ENCODE measurements around the gene GIGYF2.
"Not testable (repeated sequence)": the region's sequence is repeated elsewhere in the genome, so short reads cannot be mapped to it uniquely, and the experiment has no call there.

Gene GIGYF2

DNA sequence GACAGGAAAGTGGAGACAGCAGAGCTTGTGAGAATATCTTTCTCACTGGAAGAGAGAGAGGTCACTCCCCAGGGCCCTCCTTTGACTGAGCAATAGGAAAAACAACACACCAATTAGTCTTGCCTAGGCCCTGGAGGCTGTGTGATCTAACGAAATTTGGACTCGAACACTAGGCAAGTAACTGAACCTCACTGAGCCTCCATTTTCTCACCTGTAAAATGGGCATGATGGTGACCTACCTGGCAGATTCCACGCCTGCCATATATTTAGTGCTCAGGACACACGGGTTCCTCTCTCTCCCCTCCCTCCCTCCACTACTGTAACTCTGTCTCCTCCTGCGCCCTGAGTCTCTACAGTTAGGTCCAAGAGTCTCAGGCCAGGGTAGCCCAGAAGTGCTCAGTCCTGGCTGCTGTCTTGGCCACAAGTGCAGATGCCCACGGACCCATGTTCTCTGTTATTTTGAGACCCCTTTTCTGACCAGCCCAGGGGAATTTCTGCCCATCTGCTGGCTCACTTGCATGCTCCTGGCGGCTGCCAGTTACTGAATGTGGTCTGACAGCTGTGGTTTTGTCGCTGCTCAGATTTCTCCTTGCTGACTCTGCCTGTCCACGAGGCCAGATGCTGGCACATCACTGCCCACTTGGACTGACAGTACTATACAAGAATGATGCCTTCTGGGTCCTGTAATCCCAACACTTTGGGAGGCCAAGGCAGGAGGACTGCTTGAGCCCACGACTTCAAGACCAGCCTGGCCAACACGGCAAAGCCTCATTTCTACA, 9.6 kb upstream of the GIGYF2 start:
- H3K9me3 ChIP-seq (ENCODE audit: control insufficient read depth, insufficient read depth, low read length), result no peaks in the 10 kb centered on the region
- H3K36me3 ChIP-seq (ENCODE audit: control insufficient read depth, insufficient read depth, low read length), result no peaks in the 10 kb centered on the region
- H3K27ac ChIP-seq (ENCODE audit: low read length), result no peak overlapping the region
- DNase-seq (ENCODE audit: low read depth, low spot score), result no peak
- H3K4me3 ChIP-seq (ENCODE audit: low read length), result no peak overlapping the region
- H3K4me1 ChIP-seq (ENCODE audit: control insufficient read depth, insufficient read depth, low read length), result no peaks in the 10 kb centered on the region
- H3K27me3 ChIP-seq (ENCODE audit: control insufficient read depth, insufficient read depth, low read length), result no peaks in the 10 kb centered on the region
- no CpG with 5 or more reads among the region's 11 CpGs for WGBS (ENCODE audit: insufficient coverage, insufficient read length)

DNA sequence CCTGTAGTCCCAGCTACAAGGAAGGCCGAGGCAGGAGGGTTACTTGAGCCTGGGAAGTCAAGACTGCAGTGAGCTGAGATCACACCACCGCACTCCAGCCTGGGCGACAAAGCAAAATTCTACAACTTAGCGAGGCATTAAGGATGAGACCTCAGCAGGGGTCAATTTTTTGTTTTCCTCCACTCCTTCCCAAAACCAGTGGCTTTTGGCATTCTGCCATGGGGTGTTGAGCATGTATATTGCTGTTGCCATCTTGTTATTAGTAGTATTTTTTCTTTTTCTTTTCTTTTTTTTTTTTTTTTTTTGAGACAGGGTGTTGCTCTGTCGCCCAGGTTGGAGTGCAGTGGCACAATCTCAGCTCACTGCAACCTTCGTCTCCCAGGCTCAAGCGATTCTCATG, 8.9 kb upstream of the GIGYF2 start:
- H3K27ac ChIP-seq (ENCODE audit: low read length), result no peak overlapping the region
- no peaks in the 10 kb centered on the region for H3K4me1 ChIP-seq (ENCODE audit: control insufficient read depth, insufficient read depth, low read length)
- no CpG with 5 or more reads among the region's 7 CpGs for WGBS (ENCODE audit: insufficient coverage, insufficient read length)
- DNase-seq (ENCODE audit: low read depth, low spot score), result no peak
- H3K27me3 ChIP-seq (ENCODE audit: control insufficient read depth, insufficient read depth, low read length), result no peaks in the 10 kb centered on the region
- no peak overlapping the region for H3K4me3 ChIP-seq (ENCODE audit: low read length)
- H3K9me3 ChIP-seq (ENCODE audit: control insufficient read depth, insufficient read depth, low read length), result no peaks in the 10 kb centered on the region
- H3K36me3 ChIP-seq (ENCODE audit: control insufficient read depth, insufficient read depth, low read length), result no peaks in the 10 kb centered on the region

DNA sequence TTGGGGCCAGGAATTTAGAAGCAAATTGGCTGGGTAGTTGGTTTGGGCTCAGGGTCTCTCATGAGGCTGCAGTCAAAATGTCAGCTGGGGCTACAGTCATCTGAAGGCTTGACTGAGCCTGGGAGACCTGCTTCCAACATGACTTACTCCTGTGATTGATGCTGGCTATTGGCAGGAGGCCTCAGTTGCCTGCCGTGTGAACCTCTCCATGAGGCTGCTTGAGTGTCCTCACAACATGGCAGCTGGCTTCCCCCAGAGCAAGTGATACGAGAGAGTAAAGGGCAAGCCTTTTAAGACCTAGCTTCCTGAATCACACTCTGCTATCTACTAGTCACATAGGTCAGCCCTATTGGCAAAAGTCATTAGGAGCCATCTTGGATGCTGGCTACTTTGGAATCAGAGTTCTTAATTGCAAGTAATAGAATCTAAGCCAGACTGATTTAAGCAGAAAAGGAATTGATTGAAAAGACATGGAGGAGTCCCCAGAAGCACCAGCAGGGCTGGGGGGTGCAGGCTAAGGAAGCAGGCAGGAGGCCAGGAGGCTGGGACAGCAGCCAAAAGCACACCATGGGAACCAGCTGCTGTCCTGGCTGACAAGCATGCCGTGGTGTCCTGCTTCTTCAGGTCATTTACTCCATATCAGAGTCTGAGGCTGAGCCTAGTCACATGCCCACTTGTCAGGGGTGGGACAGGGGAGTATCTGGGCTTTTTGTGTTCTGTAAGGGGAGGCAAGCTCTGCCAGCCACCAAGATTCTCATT, 7.8 kb upstream of the GIGYF2 start:
- H3K27ac ChIP-seq (ENCODE audit: low read length), result no peak overlapping the region
- DNase-seq (ENCODE audit: low read depth, low spot score), result no peak
- no peaks in the 10 kb centered on the region for H3K4me1 ChIP-seq (ENCODE audit: control insufficient read depth, insufficient read depth, low read length)
- H3K27me3 ChIP-seq (ENCODE audit: control insufficient read depth, insufficient read depth, low read length), result no peaks in the 10 kb centered on the region
- no peaks in the 10 kb centered on the region for H3K9me3 ChIP-seq (ENCODE audit: control insufficient read depth, insufficient read depth, low read length)
- H3K4me3 ChIP-seq (ENCODE audit: low read length), result no peak overlapping the region
- WGBS (ENCODE audit: insufficient coverage, insufficient read length), result no CpG with 5 or more reads among the region's 3 CpGs
- no peaks in the 10 kb centered on the region for H3K36me3 ChIP-seq (ENCODE audit: control insufficient read depth, insufficient read depth, low read length)

DNA sequence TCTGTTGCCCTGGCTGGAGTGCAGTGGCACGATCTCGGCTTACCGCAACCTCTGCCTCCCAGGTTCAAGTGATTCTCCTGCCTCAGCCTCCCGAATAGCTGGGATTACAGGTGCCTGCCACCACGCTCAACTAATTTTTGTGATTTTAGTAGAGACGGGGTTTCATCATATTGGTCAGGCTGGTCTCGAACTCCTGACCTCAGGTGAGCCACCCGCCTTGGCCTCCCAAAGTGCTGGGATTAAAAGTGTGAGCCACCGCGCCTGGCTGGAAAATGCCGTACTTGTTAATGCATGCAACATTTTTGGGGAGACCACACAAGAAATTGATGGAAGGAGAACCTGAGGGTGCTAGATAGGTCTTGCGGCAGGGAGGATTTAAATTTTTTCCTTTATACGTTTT, 6.0 kb upstream of the GIGYF2 start:
- not testable (repeated sequence) for H3K36me3 ChIP-seq (ENCODE audit: control insufficient read depth, insufficient read depth, low read length); H3K4me1 ChIP-seq (ENCODE audit: control insufficient read depth, insufficient read depth, low read length); DNase-seq (ENCODE audit: low read depth, low spot score); H3K27me3 ChIP-seq (ENCODE audit: control insufficient read depth, insufficient read depth, low read length); H3K4me3 ChIP-seq (ENCODE audit: low read length); H3K27ac ChIP-seq (ENCODE audit: low read length); H3K9me3 ChIP-seq (ENCODE audit: control insufficient read depth, insufficient read depth, low read length)
- WGBS (ENCODE audit: insufficient coverage, insufficient read length), result no CpG with 5 or more reads among the region's 13 CpGs

DNA sequence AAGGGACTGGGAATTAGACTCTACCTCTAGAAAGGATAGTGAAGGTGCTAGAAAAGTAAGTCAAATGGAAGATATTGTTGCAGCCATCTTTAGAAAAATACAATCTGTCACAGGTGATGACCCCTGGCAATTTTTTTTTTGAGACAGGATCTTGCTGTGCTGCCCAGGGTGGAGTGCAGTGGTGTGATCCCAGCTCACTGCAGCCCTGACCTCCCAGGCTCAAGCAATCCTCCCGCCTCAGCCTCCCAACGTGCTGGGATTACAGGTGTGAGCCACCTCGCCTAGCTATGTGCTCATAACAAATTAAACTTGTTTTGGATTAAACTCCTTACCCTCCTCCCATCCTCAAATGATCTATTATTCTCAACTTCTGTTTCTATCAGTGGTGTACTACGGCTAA, 3.8 kb upstream of the GIGYF2 start:
- no peak for DNase-seq (ENCODE audit: low read depth, low spot score)
- Histone ChIP-seq H3K9me3 (ENCODE audit: control insufficient read depth, insufficient read depth, low read length) (no peaks in the 10 kb centered on the region), H3K36me3 (ENCODE audit: control insufficient read depth, insufficient read depth, low read length) (no peaks in the 10 kb centered on the region), H3K27ac (ENCODE audit: low read length) (no peak overlapping the region), H3K4me1 (ENCODE audit: control insufficient read depth, insufficient read depth, low read length) (no peaks in the 10 kb centered on the region), H3K27me3 (ENCODE audit: control insufficient read depth, insufficient read depth, low read length) (no peaks in the 10 kb centered on the region), H3K4me3 (ENCODE audit: low read length) (no peak overlapping the region)
- no CpG with 5 or more reads among the region's 4 CpGs for WGBS (ENCODE audit: insufficient coverage, insufficient read length)

DNA sequence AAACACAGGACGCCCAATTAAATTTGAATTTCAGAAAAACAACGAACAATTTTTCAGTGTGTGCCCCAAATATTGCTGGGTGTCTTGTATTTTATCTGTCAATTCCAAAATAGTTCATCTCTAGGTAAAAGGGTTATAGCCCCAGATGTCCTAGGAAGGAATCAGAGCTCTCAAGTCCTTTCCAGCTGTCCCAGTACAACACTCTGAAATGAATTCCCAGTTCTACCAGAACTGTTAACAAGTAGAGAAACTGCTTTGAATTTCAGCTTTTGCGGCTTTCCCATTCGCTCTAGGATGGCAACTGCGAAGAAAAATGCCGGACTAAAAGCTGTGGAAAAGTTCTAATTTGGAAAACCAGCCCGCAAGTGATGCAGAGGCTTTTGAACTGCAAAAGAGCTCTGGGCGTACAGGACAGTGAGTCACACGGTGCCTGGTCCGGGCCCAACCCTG, 497 bp upstream of the GIGYF2 start:
- H3K4me3 ChIP-seq (ENCODE audit: low read length), result no peak overlapping the region
- no peaks in the 10 kb centered on the region for H3K27me3 ChIP-seq (ENCODE audit: control insufficient read depth, insufficient read depth, low read length)
- no peaks in the 10 kb centered on the region for H3K36me3 ChIP-seq (ENCODE audit: control insufficient read depth, insufficient read depth, low read length)
- H3K9me3 ChIP-seq (ENCODE audit: control insufficient read depth, insufficient read depth, low read length), result no peaks in the 10 kb centered on the region
- no peak overlapping the region for H3K27ac ChIP-seq (ENCODE audit: low read length)
- no peak for DNase-seq (ENCODE audit: low read depth, low spot score)
- no CpG with 5 or more reads among the region's 10 CpGs for whole genome bisulfite sequencing (ENCODE audit: insufficient coverage, insufficient read length)
- no peaks in the 10 kb centered on the region for H3K4me1 ChIP-seq (ENCODE audit: control insufficient read depth, insufficient read depth, low read length)

DNA sequence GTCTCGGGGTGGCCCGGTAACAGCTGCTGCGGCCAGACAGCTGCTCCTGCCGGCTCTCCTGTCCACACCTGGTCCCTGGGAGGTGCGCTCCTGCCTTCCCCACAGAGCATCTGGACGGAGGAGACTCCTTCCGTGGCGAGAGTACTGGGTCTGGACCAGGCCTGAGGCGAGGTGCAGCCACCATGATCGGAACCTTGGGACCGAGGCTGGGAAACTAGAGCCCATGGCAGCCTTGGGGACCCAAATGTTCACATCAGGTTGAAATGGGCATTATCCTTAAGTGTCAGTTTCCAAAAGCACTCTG, 628 bp downstream of the GIGYF2 start:
- H3K4me1 ChIP-seq (ENCODE audit: control insufficient read depth, insufficient read depth, low read length), result no peaks in the 10 kb centered on the region
- H3K27ac ChIP-seq (ENCODE audit: low read length), result no peak overlapping the region
- H3K36me3 ChIP-seq (ENCODE audit: control insufficient read depth, insufficient read depth, low read length), result no peaks in the 10 kb centered on the region
- H3K4me3 ChIP-seq (ENCODE audit: low read length), result peak overlapping the region; percentile 88
- no peak for DNase-seq (ENCODE audit: low read depth, low spot score)
- H3K9me3 ChIP-seq (ENCODE audit: control insufficient read depth, insufficient read depth, low read length), result no peaks in the 10 kb centered on the region
- no CpG with 5 or more reads among the region's 11 CpGs for WGBS (ENCODE audit: insufficient coverage, insufficient read length)
- no peaks in the 10 kb centered on the region for H3K27me3 ChIP-seq (ENCODE audit: control insufficient read depth, insufficient read depth, low read length)

DNA sequence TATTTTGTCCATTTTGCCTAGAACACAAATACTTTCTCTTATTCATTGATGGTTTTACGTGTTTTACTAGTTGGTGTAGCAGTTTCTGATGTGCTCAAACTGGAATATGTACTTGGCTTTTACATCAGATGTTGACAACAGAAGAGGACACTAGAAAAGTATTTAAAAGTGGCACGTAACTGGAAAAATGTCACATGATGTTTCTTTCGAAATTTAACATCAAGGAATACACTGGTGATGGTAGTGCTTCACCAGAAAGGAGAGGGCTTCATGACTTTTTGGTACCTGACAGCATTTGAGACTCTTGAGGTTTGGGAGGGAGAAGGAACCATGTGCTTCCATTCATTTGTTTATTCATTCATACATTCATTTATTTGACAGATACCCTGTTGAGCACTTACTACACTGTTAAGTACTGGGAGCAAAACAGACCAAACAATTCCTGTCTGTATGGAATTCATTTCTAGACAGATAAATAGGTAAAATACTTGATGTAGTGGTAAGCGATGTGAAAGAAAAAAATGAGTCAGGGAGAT, 1.5 kb downstream of the GIGYF2 start:
- H3K4me1 ChIP-seq (ENCODE audit: control insufficient read depth, insufficient read depth, low read length), result no peaks in the 10 kb centered on the region
- no peak for DNase-seq (ENCODE audit: low read depth, low spot score)
- H3K27me3 ChIP-seq (ENCODE audit: control insufficient read depth, insufficient read depth, low read length), result no peaks in the 10 kb centered on the region
- no peak overlapping the region for H3K27ac ChIP-seq (ENCODE audit: low read length)
- H3K4me3 ChIP-seq (ENCODE audit: low read length), result no peak overlapping the region
- H3K36me3 ChIP-seq (ENCODE audit: control insufficient read depth, insufficient read depth, low read length), result no peaks in the 10 kb centered on the region
- H3K9me3 ChIP-seq (ENCODE audit: control insufficient read depth, insufficient read depth, low read length), result no peaks in the 10 kb centered on the region
- 100% methylated on average over 1 of the region's 4 CpGs for WGBS (ENCODE audit: insufficient coverage, insufficient read length)

DNA sequence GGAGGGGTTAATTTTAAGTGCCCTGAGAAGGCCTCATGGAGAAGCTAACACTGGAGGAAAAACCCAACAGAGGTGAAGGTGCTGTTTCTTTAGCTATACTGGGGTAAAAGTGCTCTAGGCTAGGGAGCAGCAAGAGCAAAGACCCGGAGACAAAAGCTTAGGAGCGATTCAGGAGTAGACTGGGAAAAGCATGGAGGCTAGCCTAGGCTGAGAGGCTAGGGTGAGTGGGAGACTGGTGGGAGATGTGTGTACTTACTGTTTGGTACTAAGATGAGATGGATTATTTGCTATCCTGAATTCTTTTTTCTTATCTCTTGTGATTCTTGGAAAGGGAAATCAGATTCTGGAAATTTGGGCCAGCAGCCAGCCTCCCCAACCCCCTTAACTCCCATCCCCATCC, 2.0 kb downstream of the GIGYF2 start:
- Histone ChIP-seq H3K27me3 (ENCODE audit: control insufficient read depth, insufficient read depth, low read length) (no peaks in the 10 kb centered on the region), H3K9me3 (ENCODE audit: control insufficient read depth, insufficient read depth, low read length) (no peaks in the 10 kb centered on the region), H3K4me3 (ENCODE audit: low read length) (no peak overlapping the region), H3K36me3 (ENCODE audit: control insufficient read depth, insufficient read depth, low read length) (no peaks in the 10 kb centered on the region), H3K27ac (ENCODE audit: low read length) (no peak overlapping the region), H3K4me1 (ENCODE audit: control insufficient read depth, insufficient read depth, low read length) (no peaks in the 10 kb centered on the region)
- DNase-seq (ENCODE audit: low read depth, low spot score), result no peak
- no CpG with 5 or more reads among the region's 2 CpGs for WGBS (ENCODE audit: insufficient coverage, insufficient read length)

DNA sequence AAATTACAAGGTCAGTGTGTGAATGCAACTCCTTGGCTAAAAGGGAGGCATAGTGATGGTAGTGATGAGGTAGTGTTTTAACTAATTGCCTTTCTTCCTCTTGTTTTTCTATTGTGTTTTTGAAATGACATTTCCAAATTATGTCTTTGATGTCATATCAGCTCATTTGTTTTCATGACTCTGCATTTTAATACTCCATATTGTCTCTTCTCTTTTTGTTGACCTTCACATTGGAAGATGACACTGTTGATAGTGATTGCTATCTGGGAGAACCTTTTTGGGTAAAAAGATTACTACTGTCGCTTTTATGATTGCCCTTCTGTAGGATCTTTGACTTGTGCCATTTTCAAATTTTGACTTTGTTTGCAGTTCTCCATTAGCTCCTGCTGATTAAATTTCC, 3.0 kb downstream of the GIGYF2 start:
- Histone ChIP-seq H3K27me3 (ENCODE audit: control insufficient read depth, insufficient read depth, low read length) (no peaks in the 10 kb centered on the region), H3K27ac (ENCODE audit: low read length) (no peak overlapping the region), H3K4me3 (ENCODE audit: low read length) (no peak overlapping the region), H3K36me3 (ENCODE audit: control insufficient read depth, insufficient read depth, low read length) (no peaks in the 10 kb centered on the region), H3K4me1 (ENCODE audit: control insufficient read depth, insufficient read depth, low read length) (no peaks in the 10 kb centered on the region), H3K9me3 (ENCODE audit: control insufficient read depth, insufficient read depth, low read length) (no peaks in the 10 kb centered on the region)
- WGBS (ENCODE audit: insufficient coverage, insufficient read length), result no CpG with 5 or more reads among the region's 1 CpG
- no peak for DNase-seq (ENCODE audit: low read depth, low spot score)

Measured in iPS DF 6.9 (cell line).